RWPE2 (cell line): Measurements from ENCODE around the gene DUSP19.

Experiments used
- ATAC-seq: fragments of 200-7000 bp; cut with Tn5 transposase; 3 replicates; pipeline ENCODE4 v1.9.1; 2021; ENCODE audit warnings: low read depth
- DNase-seq: peaks from one replicate; pipeline ENCODE4 v3.0.0-alpha.2; 2020; ENCODE audit warnings: low spot score
- H3K27ac ChIP-seq: fragments of 450-650 bp; 2 replicates; pipeline ENCODE4 v1.5.1; 2017; ENCODE audit warnings: mild to moderate bottlenecking; ENCODE audit not compliant: poor library complexity, severe bottlenecking
- H3K27me3 ChIP-seq: fragments of 250-450 bp; sonication (Bioruptor Pico); 2 replicates; pipeline ENCODE4 v1.5.1; 2021; ENCODE audit warnings: mild to moderate bottlenecking, moderate library complexity; ENCODE audit not compliant: insufficient read depth, poor library complexity, severe bottlenecking
- H3K36me3 ChIP-seq: fragments of 250-450 bp; sonication (Bioruptor Pico); 2 replicates; pipeline ENCODE4 v1.5.1; 2020; ENCODE audit warnings: low read depth, mild to moderate bottlenecking, moderate library complexity
- H3K4me1 ChIP-seq: fragments of 250-450 bp; sonication (Bioruptor Pico); 2 replicates; pipeline ENCODE4 v1.5.1; 2021; ENCODE audit warnings: mild to moderate bottlenecking, moderate library complexity; ENCODE audit not compliant: insufficient read depth, poor library complexity, severe bottlenecking
- H3K4me3 ChIP-seq: fragments of 250-450 bp; sonication (Bioruptor Pico); 2 replicates; pipeline ENCODE4 v1.5.1; 2021; ENCODE audit warnings: mild to moderate bottlenecking, moderate library complexity; ENCODE audit not compliant: severe bottlenecking
- H3K9me3 ChIP-seq: fragments of 250-450 bp; sonication (Bioruptor Pico); 2 replicates; pipeline ENCODE4 v1.5.1; 2021; ENCODE audit warnings: mild to moderate bottlenecking, moderate library complexity; ENCODE audit not compliant: severe bottlenecking
- CTCF ChIP-seq: fragments of 450-650 bp; IDR thresholded peaks from one replicate; pipeline ENCODE4 v1.5.1; 2017; ENCODE audit warnings: mild to moderate bottlenecking, moderate library complexity; ENCODE audit not compliant: poor library complexity, severe bottlenecking

The DUSP19 gene

GRCh38 chr2:183117226-183117625 is 38.7 kb downstream of the DUSP19 start:
- Histone ChIP-seq H3K4me3 (no peak overlapping the region), H3K9me3 (no peaks in the 10 kb centered on the region), H3K27me3 (no peaks in the 10 kb centered on the region), H3K36me3 (no peaks in the 10 kb centered on the region), H3K4me1 (no peaks in the 10 kb centered on the region), H3K27ac (no peak overlapping the region)
- no peak for TF ChIP-seq CTCF
- ATAC-seq: no peak
- DNase-seq: no peak

- TF ChIP-seq CTCF: no peak
- Histone ChIP-seq H3K4me3 (peak overlapping the region; percentile 75), H3K27me3 (no peaks in the 10 kb centered on the region), H3K4me1 (peaks cover 16% of the 10 kb centered on the region), H3K9me3 (no peaks in the 10 kb centered on the region), H3K27ac (peak overlapping the region; percentile 87), H3K36me3 (peaks cover 8% of the 10 kb centered on the region)
- no peak for ATAC-seq
- DNase-seq: no peak
These were observed 44.8 kb downstream of the DUSP19 start for GRCh38 chr2:183123117-183123958.

GRCh38 chr2:183123959-183124221 is 45.3 kb downstream of the DUSP19 start:
- Histone ChIP-seq H3K4me1 (peaks cover 16% of the 10 kb centered on the region), H3K36me3 (peaks cover 13% of the 10 kb centered on the region), H3K4me3 (peak overlapping the region; percentile 75), H3K9me3 (no peaks in the 10 kb centered on the region), H3K27ac (peak overlapping the region; percentile 87), H3K27me3 (no peaks in the 10 kb centered on the region)
- DNase-seq: no peak
- ATAC-seq: peak; percentile 11
- TF ChIP-seq CTCF: no peak

GRCh38 chr2:183124222-183124956 is 45.8 kb downstream of the DUSP19 start, which contains the start of gene NUP35:
Gene NUP35, plus strand, starts transcription at chr2:183124443. Its CDS starts 15 bp downstream, at chr2:183124458.
- Histone ChIP-seq H3K27me3 (no peaks in the 10 kb centered on the region), H3K36me3 (peaks cover 18% of the 10 kb centered on the region), H3K4me1 (peaks cover 16% of the 10 kb centered on the region), H3K4me3 (peak within 1 kb of the TSS; percentile 75), H3K27ac (peak within 1 kb of the TSS; percentile 87), H3K9me3 (no peaks in the 10 kb centered on the region)
- ATAC-seq (peak; percentile 91), DNase-seq (peak; percentile 90)
- no peak for TF ChIP-seq CTCF

GRCh38 chr2:183124957-183125255 is 46.4 kb downstream of the DUSP19 start:
- Histone ChIP-seq H3K4me1 (peaks cover 16% of the 10 kb centered on the region), H3K27me3 (no peaks in the 10 kb centered on the region), H3K36me3 (peaks cover 23% of the 10 kb centered on the region), H3K4me3 (peak overlapping the region; percentile 75), H3K9me3 (no peaks in the 10 kb centered on the region), H3K27ac (peak overlapping the region; percentile 87)
- ATAC-seq (no peak), DNase-seq (no peak)
- no peak for TF ChIP-seq CTCF
